ENCODE data around the gene CARNS1. TPM values are rescaled to one million over a fixed set of nuclear protein-coding genes. Genes with fewer than 3 reads are reported as not detected.

CARNS1 gene, protein sequence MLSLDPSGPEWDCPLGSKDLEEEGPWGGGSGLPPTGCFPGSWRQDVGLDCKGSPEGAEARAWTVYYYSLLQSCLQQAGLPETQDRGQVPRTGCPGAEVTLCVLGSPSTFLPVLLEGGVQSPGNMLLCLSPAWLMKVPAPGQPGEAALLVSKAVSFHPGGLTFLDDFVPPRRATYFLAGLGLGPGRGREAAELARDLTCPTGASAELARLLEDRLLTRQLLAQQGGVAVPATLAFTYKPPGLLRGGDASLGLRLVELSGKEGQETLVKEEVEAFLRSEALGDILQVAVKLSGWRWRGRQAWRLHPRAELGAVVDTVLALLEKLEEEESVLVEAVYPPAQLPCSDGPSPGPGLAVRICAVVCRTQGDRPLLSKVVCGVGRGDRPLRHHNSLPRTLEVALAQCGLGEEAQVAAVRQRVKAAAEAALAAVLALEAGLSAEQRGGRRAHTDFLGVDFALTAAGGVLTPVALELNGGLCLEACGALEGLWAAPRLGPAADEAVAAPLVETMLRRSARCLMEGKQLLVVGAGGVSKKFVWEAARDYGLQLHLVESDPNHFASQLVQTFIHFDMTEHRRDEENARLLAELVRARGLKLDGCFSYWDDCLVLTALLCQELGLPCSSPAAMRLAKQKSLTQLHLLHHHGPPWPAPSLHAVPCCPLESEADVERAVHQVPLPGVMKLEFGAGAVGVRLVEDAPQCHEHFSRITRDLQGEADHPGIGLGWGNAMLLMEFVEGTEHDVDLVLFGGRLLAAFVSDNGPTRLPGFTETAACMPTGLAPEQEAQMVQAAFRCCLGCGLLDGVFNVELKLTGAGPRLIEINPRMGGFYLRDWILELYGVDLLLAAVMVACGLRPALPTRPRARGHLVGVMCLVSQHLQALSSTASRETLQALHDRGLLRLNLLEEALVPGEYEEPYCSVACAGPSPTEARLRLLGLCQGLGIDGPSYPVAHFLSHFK
- total RNA-seq = 1 to 10 TPM in 1 of 2 donors, under 1 TPM in 1; 0.61 to 2.5 TPM
- long read RNA-seq = 0 reads

- DNase-seq = peak in 1 of 2 donors; percentile 76
- peak; percentile 69 for ATAC-seq
- intact Hi-C loops (cut with DNase I, micrococcal nuclease) = no loop called here
Measured at GRCh38 chr11:67415501-67416304, at the start of gene CARNS1. CARNS1 (plus strand) TSS chr11:67415678; CDS start chr11:67416200, 522 bp downstream.

- ATAC-seq (no peak), DNase-seq (no peak)
- intact Hi-C loops (cut with DNase I, micrococcal nuclease) = no loop called here
Measured at GRCh38 chr11:67365736-67366444, 49.6 kb upstream of the CARNS1 start.

GRCh38 chr11:67366546-67366945 lies 48.9 kb upstream of the CARNS1 start:
- ATAC-seq = peak; percentile 9
- no peak for DNase-seq
- intact Hi-C loops (cut with DNase I, micrococcal nuclease) = no loop called here

GRCh38 chr11:67366961-67367760 lies 48.3 kb upstream of the CARNS1 start:
- ATAC-seq (peak; percentile 12), DNase-seq (no peak)
- intact Hi-C loops (cut with DNase I, micrococcal nuclease) = no loop called here

GRCh38 chr11:67367761-67368227 lies 47.7 kb upstream of the CARNS1 start:
- intact Hi-C loops (cut with DNase I, micrococcal nuclease) = no loop called here
- DNase-seq (no peak), ATAC-seq (no peak)

GRCh38 chr11:67368621-67369020 lies 46.9 kb upstream of the CARNS1 start:
- DNase-seq (no peak), ATAC-seq (no peak)
- intact Hi-C loops (cut with DNase I, micrococcal nuclease) = no loop called here

DNA sequence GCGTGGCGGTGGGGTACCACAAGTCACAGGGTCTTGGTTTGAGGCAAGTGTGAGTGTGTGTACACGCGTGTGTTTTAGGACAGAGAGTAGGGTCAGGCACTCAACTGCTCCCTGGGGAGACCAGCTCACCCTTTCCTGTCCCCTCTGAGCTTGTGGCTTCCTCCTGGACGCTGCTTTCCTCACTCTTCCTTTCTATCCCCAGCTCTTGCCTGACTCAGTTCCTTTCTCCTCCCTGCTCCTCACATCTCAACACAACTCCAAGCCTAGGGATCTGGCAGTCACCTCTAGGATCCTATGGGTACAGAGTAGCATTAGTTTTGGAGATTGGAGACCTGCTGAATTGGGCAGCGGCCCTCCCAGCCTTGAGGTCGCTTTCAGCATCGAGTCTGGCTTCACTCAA lies 46.2 kb upstream of the CARNS1 start:
- ATAC-seq (no peak), DNase-seq (no peak)
- intact Hi-C loops (cut with DNase I, micrococcal nuclease) = no loop called here

GRCh38 chr11:67369801-67370284 lies 45.6 kb upstream of the CARNS1 start:
- ATAC-seq = no peak
- intact Hi-C loops (cut with DNase I, micrococcal nuclease) = no loop called here
- no peak for DNase-seq

DNA sequence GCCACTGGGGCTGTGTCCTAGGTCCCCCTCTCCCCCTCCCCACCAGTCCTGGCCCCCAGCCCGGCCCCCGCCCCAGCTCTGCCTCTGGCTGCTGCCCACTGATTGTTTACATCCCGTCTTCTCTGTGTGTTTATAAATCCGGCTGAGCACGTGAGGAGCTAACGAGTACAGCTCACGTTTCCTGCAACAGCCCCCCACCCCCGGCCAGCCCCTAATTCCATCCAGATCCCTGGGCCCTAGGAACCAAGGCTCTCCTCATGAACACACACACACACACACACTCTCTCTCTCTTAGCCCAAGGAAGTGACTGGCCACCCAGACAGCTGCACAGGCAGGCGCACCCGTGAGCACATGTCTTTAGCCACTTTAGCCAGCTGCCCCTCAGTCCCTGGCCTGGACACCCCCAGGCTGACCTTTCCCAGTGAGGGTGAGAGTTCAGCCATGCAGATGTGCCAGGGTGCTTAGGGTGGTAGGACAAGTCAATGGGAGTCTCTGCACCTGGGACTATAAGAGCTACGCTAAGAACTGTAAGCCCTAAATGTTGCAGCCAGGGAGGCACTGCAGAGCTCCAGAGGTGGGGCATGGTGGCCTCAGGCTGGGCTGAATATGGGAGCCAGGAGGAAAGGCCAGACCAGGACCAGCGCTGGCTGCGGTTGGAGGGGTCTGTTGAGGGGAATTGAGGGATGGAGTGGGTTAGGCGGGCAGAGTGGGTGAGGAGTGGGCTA lies 45.0 kb upstream of the CARNS1 start:
- no peak for DNase-seq
- intact Hi-C loops (cut with DNase I, micrococcal nuclease) = no loop called here

GRCh38 chr11:67371189-67371910 lies 44.1 kb upstream of the CARNS1 start:
- ATAC-seq (peak; percentile 34), DNase-seq (peak in 1 of 2 donors; percentile 57)
- intact Hi-C loops (cut with DNase I, micrococcal nuclease) = no loop called here

More for the DNA sequence above, 45.0 kb upstream of the CARNS1 start:
- ATAC-seq = no peak

DNA sequence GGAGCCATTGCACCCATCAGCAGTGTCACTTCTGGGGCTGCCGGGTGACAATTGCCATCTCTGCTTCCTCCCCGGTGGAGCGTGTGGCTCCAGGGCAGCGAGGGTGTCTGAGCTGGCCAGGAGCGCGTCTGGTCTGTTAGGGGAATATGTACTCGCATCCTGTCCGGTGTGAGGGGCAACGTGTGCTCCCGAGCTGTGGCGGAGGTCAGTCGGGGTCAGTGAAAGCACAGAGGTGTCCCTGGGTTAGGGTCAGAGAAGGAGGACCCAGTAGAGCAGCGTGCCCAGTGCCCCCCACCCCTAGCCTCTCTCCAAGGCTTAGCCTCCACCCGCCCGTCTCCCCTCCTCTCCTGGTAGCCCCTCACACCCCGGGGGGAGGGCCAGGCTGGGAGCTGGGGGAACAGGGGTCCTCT lies 43.6 kb upstream of the CARNS1 start:
- DNase-seq (peak; percentile 39 to 42), ATAC-seq (peak; percentile 12)
- intact Hi-C loops (cut with DNase I, micrococcal nuclease) = no loop called here

DNA sequence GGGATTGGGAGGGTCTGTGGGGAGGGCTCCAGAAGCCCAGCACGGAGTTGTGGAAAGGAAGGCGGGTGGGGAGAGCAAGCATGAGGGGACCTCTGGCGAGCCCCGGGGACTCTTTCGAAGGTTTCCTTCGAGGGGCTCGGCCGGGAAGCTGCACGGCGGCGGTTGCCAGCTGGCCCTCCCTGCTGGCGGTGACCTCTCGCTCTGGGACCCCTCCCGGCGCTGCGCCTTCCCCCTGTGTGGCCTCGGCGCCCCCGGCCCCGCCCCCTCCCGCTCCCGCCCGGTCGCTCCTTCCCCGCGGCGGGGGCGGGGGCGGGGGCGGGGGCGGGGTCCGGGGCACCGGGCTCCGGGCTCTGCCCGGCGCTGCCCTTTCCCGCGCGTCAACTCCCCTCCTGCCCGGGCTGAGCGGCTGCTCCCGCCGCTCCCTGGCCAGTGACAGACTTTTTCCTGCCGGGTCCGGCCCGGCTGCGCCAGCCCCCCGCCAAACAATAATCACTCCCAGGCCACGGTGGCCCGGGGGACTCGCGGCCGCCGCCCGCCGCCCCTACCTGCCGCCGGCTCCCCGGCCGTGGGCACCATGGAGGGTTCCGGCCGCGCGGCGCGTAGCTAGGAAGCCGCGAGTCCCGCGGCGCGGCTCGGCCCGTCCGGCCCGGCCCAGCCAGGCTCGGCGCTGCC lies 43.0 kb upstream of the CARNS1 start:
- intact Hi-C loops (cut with DNase I, micrococcal nuclease) = no loop called here
- DNase-seq (peak; percentile 49 to 66), ATAC-seq (peak; percentile 34)

DNA sequence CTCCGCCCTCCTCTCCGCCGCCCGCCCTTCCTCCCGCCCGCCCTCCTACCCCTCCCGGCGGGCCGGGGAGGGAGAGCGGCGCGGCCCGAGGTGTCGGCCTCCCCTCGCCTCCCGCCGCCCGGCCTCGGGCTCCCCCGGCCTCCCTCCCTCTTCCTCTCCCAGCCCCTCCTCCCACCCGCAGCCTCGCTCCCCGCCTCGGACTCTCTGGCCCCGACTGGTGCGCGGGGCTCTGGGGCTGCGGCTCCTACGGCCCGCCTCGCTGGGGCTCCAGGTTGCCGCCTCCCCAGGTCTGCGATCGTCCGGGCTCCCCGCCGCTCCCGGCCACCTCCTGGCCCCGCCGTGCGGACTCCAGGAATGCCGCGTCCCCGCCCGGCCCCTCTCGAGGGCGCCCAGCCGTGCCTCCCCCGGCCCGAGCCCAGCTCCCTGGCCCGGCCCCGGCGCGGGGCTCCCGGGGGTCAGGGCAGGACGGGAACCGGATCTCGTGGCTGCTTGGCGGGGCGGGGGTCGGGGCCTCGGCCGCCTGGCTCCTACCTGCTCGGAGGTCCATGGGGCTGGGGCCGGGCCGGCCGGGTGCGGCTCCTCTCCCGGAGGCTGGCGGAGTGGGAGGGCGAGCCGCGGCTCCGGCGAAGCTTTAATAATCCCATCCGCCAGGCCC lies 42.4 kb upstream of the CARNS1 start, which contains the start of gene CLCF1:
Gene CLCF1, minus strand, starts transcription at position 606 of the 655 bp plus-strand sequence. Its CDS starts 59 bp downstream, at position 547.
- DNase-seq = peak; percentile 72 to 78

GRCh38 chr11:67373648-67374570 lies 41.6 kb upstream of the CARNS1 start:
- intact Hi-C loops (cut with DNase I, micrococcal nuclease) = no loop called here
- peak; percentile 61 for ATAC-seq

More for the DNA sequence above, 42.4 kb upstream of the CARNS1 start, which contains the start of gene CLCF1:
- ATAC-seq = peak; percentile 60
- intact Hi-C loops (cut with DNase I, micrococcal nuclease) = no loop called here

More at GRCh38 chr11:67373648-67374570, 41.6 kb upstream of the CARNS1 start:
- DNase-seq = peak; percentile 82 to 86
